Measurements from ENCODE around the gene NGB.

The NGB gene

DNA sequence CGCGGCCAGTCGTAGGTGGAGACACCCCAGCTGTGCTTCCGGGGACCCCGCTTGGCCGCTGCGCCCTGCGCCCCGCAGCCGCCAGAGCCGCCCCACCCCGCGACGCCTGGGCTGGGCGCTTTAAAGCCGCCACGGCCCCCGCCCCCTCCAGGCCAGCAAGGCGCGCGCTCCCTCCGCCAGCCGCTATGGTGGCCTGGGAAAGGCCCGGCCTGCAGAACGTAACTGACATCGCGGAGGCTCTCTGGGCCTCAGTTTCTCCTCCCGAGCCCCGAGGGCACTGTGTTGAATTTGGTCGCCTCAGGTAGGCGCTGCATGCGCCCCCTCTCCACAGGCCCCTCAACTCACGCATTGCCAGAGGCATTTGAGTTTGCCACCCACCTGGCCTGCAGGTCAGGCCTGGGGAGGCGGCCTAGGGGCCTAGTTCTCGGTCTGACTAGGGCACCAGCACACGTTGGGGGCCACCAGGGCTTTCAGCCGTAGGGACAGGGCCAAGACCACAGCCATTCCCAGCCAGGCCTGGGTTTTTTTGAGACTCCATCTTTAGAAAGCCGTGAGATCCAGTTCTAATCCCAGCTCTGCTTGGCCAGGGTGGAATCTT, at the start of gene NGB:
Gene NGB (minus strand): TSS at position 94 of the 598 bp plus-strand sequence. CDS start 269 bp downstream, outside the sequence.
- in situ Hi-C loops (cut with MboI; ENCODE audit: low sequenced_read_pairs): no loop called here

GRCh38 chr14:77320238-77320935, 49.4 kb upstream of the NGB start, which contains the start of gene POMT2:
POMT2 (minus strand) TSS chr14:77320883; CDS start chr14:77320681, 202 bp downstream.
- in situ Hi-C loops (cut with MboI; ENCODE audit: low sequenced_read_pairs): loop anchor here (25.0 kb wide), 1 partner anchor 458 kb away; no protein-coding TSS in a partner anchor

DNA sequence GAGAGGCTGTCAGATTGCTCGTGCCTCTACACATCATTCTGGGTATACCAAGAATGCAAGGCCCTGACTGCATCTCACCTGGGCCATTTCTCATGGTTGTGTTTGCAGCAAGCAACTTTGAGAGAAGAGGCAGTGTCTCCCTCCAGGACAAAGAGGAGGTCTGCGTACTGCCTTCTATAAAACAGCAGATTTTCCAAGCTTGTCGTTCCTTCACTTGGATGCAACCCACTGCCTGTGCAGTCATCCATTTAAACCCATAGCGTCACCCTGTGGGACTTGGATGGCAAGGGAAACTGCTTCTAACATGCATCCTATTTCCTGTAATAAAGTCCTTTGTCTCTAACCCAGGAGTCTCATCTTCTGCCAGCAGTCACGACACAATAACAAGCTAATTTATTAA, 48.4 kb upstream of the NGB start:
- in situ Hi-C loops (cut with MboI; ENCODE audit: low sequenced_read_pairs): loop anchor here (25.0 kb wide), 1 partner anchor 457 kb away; no protein-coding TSS in a partner anchor

DNA sequence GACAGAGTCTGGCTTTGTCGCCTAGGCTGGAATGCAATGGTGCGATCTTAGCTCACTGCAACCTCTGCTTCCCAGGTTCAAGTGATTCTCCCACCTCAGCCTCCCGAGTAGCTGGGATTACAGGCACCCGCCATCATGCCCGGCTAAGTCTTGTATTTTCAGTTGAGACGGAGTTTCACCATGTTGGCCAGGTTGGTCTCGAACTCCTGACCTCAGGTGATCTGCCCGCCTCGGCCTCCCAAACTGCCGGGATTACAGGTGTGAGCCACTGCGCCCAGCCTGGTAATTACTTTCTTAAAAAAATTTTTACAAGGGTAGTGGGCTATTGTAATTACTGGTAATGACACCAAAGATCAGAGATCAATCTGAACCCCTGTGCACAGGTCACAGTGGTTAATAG, 47.8 kb upstream of the NGB start:
- in situ Hi-C loops (cut with MboI; ENCODE audit: low sequenced_read_pairs): loop anchor here (25.0 kb wide), 1 partner anchor 456 kb away; no protein-coding TSS in a partner anchor

DNA sequence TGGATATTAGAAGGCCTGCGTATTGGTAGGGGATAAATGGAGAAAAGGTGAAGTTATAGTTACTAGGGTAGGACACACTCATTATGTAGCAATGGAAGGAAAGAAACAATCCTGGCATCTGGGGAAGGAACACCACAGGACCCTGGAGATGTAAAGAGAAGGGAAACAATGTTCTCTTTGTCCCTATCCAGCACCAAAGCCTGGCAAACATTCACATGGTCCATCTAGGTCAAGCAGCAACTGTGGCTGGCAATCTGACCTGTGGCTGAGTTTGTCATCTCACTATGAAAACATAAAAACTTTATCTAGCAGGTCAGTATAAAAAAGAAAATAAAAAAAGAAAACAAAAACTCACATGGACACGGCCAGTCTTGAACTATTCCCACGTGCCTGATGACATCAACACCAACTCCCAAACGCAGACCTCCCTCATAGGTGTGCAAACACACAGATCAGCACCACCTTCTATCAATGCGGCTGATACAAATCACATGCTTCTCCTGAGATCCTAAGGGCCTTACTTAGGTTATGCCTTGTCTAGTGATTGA, 47.1 kb upstream of the NGB start:
- in situ Hi-C loops (cut with MboI; ENCODE audit: low sequenced_read_pairs): loop anchor here (25.0 kb wide), 1 partner anchor 456 kb away; no protein-coding TSS in a partner anchor

- in situ Hi-C loops (cut with MboI; ENCODE audit: low sequenced_read_pairs): loop anchor here (25.0 kb wide), 1 partner anchor 455 kb away; no protein-coding TSS in a partner anchor
These were observed 45.9 kb upstream of the NGB start for GRCh38 chr14:77316872-77317301.

DNA sequence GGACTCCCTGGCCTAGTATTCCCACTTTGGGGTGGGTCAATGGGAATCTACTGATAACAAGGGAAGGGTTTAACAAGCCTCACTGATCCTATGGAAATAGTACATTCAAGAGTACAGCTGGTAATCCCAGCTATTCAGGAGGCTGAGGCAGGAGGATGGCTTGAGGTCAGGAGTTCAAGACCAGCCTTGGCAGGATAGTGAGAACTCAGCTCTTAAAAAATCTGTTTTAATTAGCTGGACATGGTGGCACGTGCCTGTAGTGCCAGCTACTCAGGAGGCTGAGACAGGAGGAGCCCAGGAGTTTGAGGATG, 45.1 kb upstream of the NGB start:
- in situ Hi-C loops (cut with MboI; ENCODE audit: low sequenced_read_pairs): loop anchor here (25.0 kb wide), 1 partner anchor 454 kb away; no protein-coding TSS in a partner anchor

GRCh38 chr14:77314539-77315457, 43.8 kb upstream of the NGB start:
- in situ Hi-C loops (cut with MboI; ENCODE audit: low sequenced_read_pairs): loop anchor here (25.0 kb wide), 1 partner anchor 452 kb away; no protein-coding TSS in a partner anchor

GRCh38 chr14:77314043-77314442, 43.0 kb upstream of the NGB start:
- in situ Hi-C loops (cut with MboI; ENCODE audit: low sequenced_read_pairs): loop anchor here (25.0 kb wide), 1 partner anchor 452 kb away; no protein-coding TSS in a partner anchor

DNA sequence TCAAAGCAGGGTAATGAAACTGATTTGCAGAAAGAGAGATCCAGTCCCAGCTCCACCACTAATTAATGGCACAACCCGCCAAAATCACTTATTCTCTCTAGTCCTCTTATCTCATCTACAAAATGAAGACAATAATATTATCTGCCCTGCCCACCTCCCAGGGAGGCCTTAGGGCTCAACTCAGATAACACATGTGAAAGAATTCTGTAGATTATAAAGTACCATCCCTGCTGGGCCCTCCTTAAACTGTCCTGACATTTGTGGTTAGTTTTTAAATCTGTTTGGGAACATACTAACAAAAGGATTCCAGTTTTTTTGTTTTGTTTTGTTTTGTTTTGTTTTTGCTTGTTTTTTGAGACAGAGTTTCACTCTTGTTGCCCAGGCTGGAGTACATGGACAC, 42.4 kb upstream of the NGB start:
- in situ Hi-C loops (cut with MboI; ENCODE audit: low sequenced_read_pairs): loop anchor here (25.0 kb wide), 1 partner anchor 451 kb away; no protein-coding TSS in a partner anchor

DNA sequence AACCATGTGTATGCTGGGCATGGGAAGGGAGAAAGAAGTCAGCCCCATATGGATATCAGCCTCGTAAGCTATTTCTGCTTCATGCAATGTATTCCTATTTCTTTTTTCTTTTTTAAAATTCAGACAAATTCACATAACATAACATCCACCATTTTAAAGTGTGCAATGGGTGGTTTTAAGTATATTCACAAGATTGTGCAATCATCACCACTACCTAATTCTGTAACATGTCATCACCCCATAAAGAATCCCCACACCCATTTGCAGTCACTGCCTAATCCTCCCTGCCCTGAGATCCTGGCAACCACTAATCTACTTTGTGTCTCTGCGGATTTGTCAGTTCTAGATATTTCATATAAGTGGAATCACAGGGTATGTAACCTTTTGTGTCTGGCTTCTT, 40.2 kb upstream of the NGB start:
- in situ Hi-C loops (cut with MboI; ENCODE audit: low sequenced_read_pairs): loop anchor here (25.0 kb wide), 1 partner anchor 449 kb away; no protein-coding TSS in a partner anchor

DNA sequence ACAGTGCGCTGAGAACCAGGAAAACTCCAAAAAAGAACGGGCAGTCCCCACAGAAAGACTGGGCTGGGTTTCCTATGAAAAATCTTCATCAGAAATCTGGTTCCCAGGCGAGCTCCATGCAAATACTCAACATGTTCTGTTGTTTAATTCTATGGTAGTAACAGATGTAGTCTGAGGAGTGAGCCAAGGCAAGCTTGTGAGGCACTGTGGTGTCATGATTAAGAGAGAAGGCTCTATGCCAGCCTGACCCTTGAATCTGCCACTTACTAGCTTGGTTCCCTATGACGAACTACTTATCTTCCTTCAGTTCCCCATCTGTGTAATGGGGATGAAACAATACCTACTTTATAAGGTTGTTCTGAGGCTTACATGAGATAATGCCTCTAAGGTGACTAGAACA, 39.0 kb upstream of the NGB start:
- in situ Hi-C loops (cut with MboI; ENCODE audit: low sequenced_read_pairs): loop anchor here (25.0 kb wide), 1 partner anchor 448 kb away; no protein-coding TSS in a partner anchor

- in situ Hi-C loops (cut with MboI; ENCODE audit: low sequenced_read_pairs): loop anchor here (25.0 kb wide), 1 partner anchor 447 kb away; no protein-coding TSS in a partner anchor
These were observed 38.1 kb upstream of the NGB start for GRCh38 chr14:77309131-77309530.

GRCh38 chr14:77306851-77307496, 36.0 kb upstream of the NGB start:
- in situ Hi-C loops (cut with MboI; ENCODE audit: low sequenced_read_pairs): loop anchor here (25.0 kb wide), 1 partner anchor 445 kb away; no protein-coding TSS in a partner anchor

- in situ Hi-C loops (cut with MboI; ENCODE audit: low sequenced_read_pairs): loop anchor here (25.0 kb wide), 1 partner anchor 444 kb away; no protein-coding TSS in a partner anchor
These were observed 35.4 kb upstream of the NGB start for GRCh38 chr14:77306416-77306815.

DNA sequence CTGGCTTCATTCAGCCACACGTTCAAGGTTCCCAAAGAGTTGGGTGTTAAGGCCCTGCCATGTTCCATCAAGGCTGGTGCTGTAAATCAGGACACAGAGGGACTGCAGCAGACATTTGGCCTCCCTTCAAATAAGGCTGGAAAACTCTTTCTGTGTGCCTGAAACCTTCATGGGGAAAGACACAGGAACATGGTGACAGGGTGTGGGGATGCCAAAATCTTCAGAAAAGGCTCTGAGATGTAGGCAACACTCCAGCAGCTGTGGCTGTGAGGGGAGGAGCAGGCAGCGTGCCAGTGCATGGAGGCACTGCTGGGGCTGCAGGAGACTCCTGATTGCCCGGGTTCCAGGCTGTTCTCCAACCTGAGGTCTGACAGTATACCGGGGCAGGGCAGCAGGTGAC, 34.7 kb upstream of the NGB start:
- in situ Hi-C loops (cut with MboI; ENCODE audit: low sequenced_read_pairs): loop anchor here (25.0 kb wide), 1 partner anchor 443 kb away; no protein-coding TSS in a partner anchor

- in situ Hi-C loops (cut with MboI; ENCODE audit: low sequenced_read_pairs): loop anchor here (25.0 kb wide), 1 partner anchor 441 kb away; no protein-coding TSS in a partner anchor
These were observed 32.6 kb upstream of the NGB start for GRCh38 chr14:77303417-77304156.

DNA sequence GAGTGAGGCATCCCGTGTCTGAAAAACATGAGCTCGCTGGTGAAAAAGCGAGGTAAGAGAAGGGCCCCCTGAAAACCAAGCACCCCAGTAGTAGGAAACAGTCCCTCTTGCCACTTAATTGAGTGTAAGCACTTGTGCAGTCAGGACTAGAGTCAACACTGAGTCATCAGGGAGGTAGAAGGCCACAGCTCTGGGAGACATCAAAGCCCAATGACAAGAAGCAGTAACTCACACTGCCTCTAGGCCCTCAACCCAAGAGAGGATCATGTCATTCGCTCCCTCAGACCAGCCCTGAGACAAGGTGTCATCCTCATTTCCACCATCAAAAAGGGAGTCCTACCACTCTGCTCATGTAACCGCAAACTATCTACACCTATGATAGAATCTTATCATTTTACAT, 31.9 kb upstream of the NGB start:
- in situ Hi-C loops (cut with MboI; ENCODE audit: low sequenced_read_pairs): loop anchor here (25.0 kb wide), 1 partner anchor 441 kb away; no protein-coding TSS in a partner anchor

DNA sequence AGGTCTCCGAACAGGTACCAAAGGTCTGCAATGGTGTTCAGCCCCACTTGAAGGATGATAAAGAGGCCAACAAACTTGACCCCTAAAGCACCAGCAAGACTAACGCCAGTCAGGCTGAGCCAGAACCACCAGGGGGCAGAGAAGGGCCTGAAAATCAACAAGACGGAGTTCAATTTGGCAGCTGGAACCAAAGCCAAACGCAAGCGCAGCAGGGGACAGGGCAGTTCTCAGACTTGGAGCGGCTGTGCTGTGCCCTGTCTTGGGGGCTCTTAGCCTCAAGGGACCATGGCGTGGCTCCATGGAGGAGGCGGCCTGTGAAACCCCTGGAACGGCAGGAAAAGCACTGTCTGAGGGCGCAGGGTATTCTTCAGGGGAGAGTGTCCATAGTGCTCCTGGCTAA, 30.1 kb upstream of the NGB start:
- in situ Hi-C loops (cut with MboI; ENCODE audit: low sequenced_read_pairs): loop anchor here (25.0 kb wide), 1 partner anchor 439 kb away; no protein-coding TSS in a partner anchor
